ENCODE data around the gene MRM3. TPM values are rescaled to one million over a fixed set of nuclear protein-coding genes. Genes with fewer than 3 reads are reported as not detected.

MRM3 gene
- total RNA-seq, 3 donors from 2014 or later = 16.5 to 18.4 (median 16.7) TPM

GRCh38 chr17:740240-741017 is 41.7 kb upstream of the MRM3 start:
- TF ChIP-seq POLR2A (IDR thresholded peaks at IDR 0.05) (no peak), POLR2AphosphoS5 (IDR thresholded peaks at IDR 0.05) (no peak), CTCF (IDR thresholded peaks at IDR 0.05) (no peak)
- Histone ChIP-seq H3K27me3 (no peaks in the 10 kb centered on the region), H3K4me1 (no peaks in the 10 kb centered on the region), H3K36me3 (no peaks in the 10 kb centered on the region), H3K27ac (no peak overlapping the region), H3K9me3 (no peaks in the 10 kb centered on the region), H3K4me3 (no peak overlapping the region)
- intact Hi-C loops (cut with DNase I; ENCODE audit: low total_unique reads) = no loop called here
- no peak for DNase-seq (ENCODE audit: low spot score in 2 of 2)

GRCh38 chr17:742147-742793 is 39.9 kb upstream of the MRM3 start:
- no peaks in the 10 kb centered on the region for H3K4me1 ChIP-seq
- H3K27me3 ChIP-seq = no peaks in the 10 kb centered on the region
- H3K27ac ChIP-seq = no peak overlapping the region
- H3K36me3 ChIP-seq = peaks cover 5% of the 10 kb centered on the region
- TF ChIP-seq POLR2A (IDR thresholded peaks at IDR 0.05) (no peak), POLR2AphosphoS5 (IDR thresholded peaks at IDR 0.05) (no peak)
- H3K9me3 ChIP-seq = no peaks in the 10 kb centered on the region
- no peak overlapping the region for H3K4me3 ChIP-seq
- intact Hi-C loops (cut with DNase I; ENCODE audit: low total_unique reads) = no loop called here
- DNase-seq (ENCODE audit: low spot score in 2 of 2) = no peak

- peaks cover 8% of the 10 kb centered on the region for H3K36me3 ChIP-seq
- H3K9me3 ChIP-seq = no peaks in the 10 kb centered on the region
- intact Hi-C loops (cut with DNase I; ENCODE audit: low total_unique reads) = no loop called here
- no peaks in the 10 kb centered on the region for H3K27me3 ChIP-seq
- H3K4me1 ChIP-seq = no peaks in the 10 kb centered on the region
- TF ChIP-seq POLR2A (IDR thresholded peaks at IDR 0.05) (no peak), CTCF (IDR thresholded peaks at IDR 0.05) (no peak), POLR2AphosphoS5 (IDR thresholded peaks at IDR 0.05) (no peak)
- DNase-seq (ENCODE audit: low spot score in 2 of 2) = no peak
- no peak overlapping the region for H3K27ac ChIP-seq
- H3K4me3 ChIP-seq = no peak overlapping the region
Observed at GRCh38 chr17:743139-743538, 39.0 kb upstream of the MRM3 start.

- no peak for DNase-seq (ENCODE audit: low spot score in 2 of 2)
- H3K4me1 ChIP-seq = no peaks in the 10 kb centered on the region
- TF ChIP-seq POLR2AphosphoS5 (IDR thresholded peaks at IDR 0.05) (no peak), CTCF (IDR thresholded peaks at IDR 0.05) (no peak), POLR2A (IDR thresholded peaks at IDR 0.05) (no peak)
- H3K27ac ChIP-seq = no peak overlapping the region
- H3K36me3 ChIP-seq = peaks cover 8% of the 10 kb centered on the region
- H3K27me3 ChIP-seq = no peaks in the 10 kb centered on the region
- H3K4me3 ChIP-seq = no peak overlapping the region
- intact Hi-C loops (cut with DNase I; ENCODE audit: low total_unique reads) = no loop called here
- H3K9me3 ChIP-seq = no peaks in the 10 kb centered on the region
Observed at GRCh38 chr17:744937-745336, 37.2 kb upstream of the MRM3 start.

- H3K27ac ChIP-seq = no peak overlapping the region
- no peak overlapping the region for H3K4me3 ChIP-seq
- peaks cover 8% of the 10 kb centered on the region for H3K36me3 ChIP-seq
- no peaks in the 10 kb centered on the region for H3K9me3 ChIP-seq
- intact Hi-C loops (cut with DNase I; ENCODE audit: low total_unique reads) = no loop called here
- TF ChIP-seq CTCF (IDR thresholded peaks at IDR 0.05) (no peak), POLR2AphosphoS5 (IDR thresholded peaks at IDR 0.05) (no peak), POLR2A (IDR thresholded peaks at IDR 0.05) (no peak)
- H3K27me3 ChIP-seq = no peaks in the 10 kb centered on the region
- peaks cover 0 to 3% of the 10 kb centered on the region in 2 donors for H3K4me1 ChIP-seq
- no peak for DNase-seq (ENCODE audit: low spot score in 2 of 2)
Observed at GRCh38 chr17:745406-745805, 36.7 kb upstream of the MRM3 start.
